Measurements from ENCODE around the gene ARPP19. TPM values are rescaled to one million over a fixed set of nuclear protein-coding genes. Genes with fewer than 3 reads are reported as not detected.

ARPP19 gene
- total RNA-seq, 1 experiment from 2014 or later: 184 TPM

- Mint-ChIP-seq H3K27ac (ENCODE audit: unreplicated experiment) (no peak overlapping the region), H3K9me3 (ENCODE audit: unreplicated experiment) (no peaks in the 10 kb centered on the region), H3K4me1 (ENCODE audit: low read depth, unreplicated experiment) (peaks cover 21% of the 10 kb centered on the region), H3K4me3 (ENCODE audit: unreplicated experiment) (no peak overlapping the region), H3K27me3 (ENCODE audit: insufficient read depth, unreplicated experiment) (no peaks in the 10 kb centered on the region), H3K36me3 (ENCODE audit: insufficient read depth, unreplicated experiment) (peaks cover 38% of the 10 kb centered on the region)
- Histone ChIP-seq H3K36me3 (ENCODE audit: control insufficient read depth, insufficient read depth, low read length) (no peaks in the 10 kb centered on the region), H3K27me3 (replicated peaks; ENCODE audit: control insufficient read depth, insufficient read depth, low read length) (no peaks in the 10 kb centered on the region), H3K4me1 (peaks cover 3% of the 10 kb centered on the region; the same call in 1 of the 2 replicates), H3K4me3 (ENCODE audit: low read depth, low read length) (no peak overlapping the region), H3K9me3 (no peaks in the 10 kb centered on the region)
- intact Hi-C loops (cut with micrococcal nuclease; ENCODE audit: unreplicated experiment): no loop called here
- ChIA-PET CTCF (interaction anchor here (0.7 kb wide), 2 partner anchors 155 to 304 kb away, joined by 3 to 5 read pairs; no protein-coding TSS in a partner anchor), POLR2A (no interaction called here)
- DNase-seq: no peak
- BruUV-seq (replicated peaks): no TSS peak
- no peak for TF ChIP-seq CTCF (IDR thresholded peaks at IDR 0.05; ENCODE audit: insufficient read depth in 1 of 2, low read depth in 1 of 2, low read length in 1 of 2, severe bottlenecking in 1 of 2, unreplicated experiment in 1 of 2)
Measured at GRCh38 chr15:52558196-52558595, 10.6 kb downstream of the ARPP19 start.

- no peak for DNase-seq
- no peak overlapping the region for H3K4me3 Mint-ChIP-seq (ENCODE audit: unreplicated experiment)
- H3K4me1 Mint-ChIP-seq (ENCODE audit: low read depth, unreplicated experiment): peaks cover 21% of the 10 kb centered on the region
- no peaks in the 10 kb centered on the region for H3K27me3 Mint-ChIP-seq (ENCODE audit: insufficient read depth, unreplicated experiment)
- no peak overlapping the region for H3K27ac Mint-ChIP-seq (ENCODE audit: unreplicated experiment)
- CTCF ChIA-PET: no interaction called here
- Histone ChIP-seq H3K36me3 (ENCODE audit: control insufficient read depth, insufficient read depth, low read length) (no peaks in the 10 kb centered on the region), H3K27me3 (replicated peaks; ENCODE audit: control insufficient read depth, insufficient read depth, low read length) (no peaks in the 10 kb centered on the region), H3K4me3 (ENCODE audit: low read depth, low read length) (no peak overlapping the region), H3K4me1 (peaks cover 3% of the 10 kb centered on the region; the same call in 1 of the 2 replicates), H3K9me3 (no peaks in the 10 kb centered on the region)
- BruUV-seq (replicated peaks): no TSS peak
- H3K36me3 Mint-ChIP-seq (ENCODE audit: insufficient read depth, unreplicated experiment): peaks cover 32% of the 10 kb centered on the region
- no peak for TF ChIP-seq CTCF (IDR thresholded peaks at IDR 0.05; ENCODE audit: insufficient read depth in 1 of 2, low read depth in 1 of 2, low read length in 1 of 2, severe bottlenecking in 1 of 2, unreplicated experiment in 1 of 2)
- POLR2A ChIA-PET: no interaction called here
- intact Hi-C loops (cut with micrococcal nuclease; ENCODE audit: unreplicated experiment): no loop called here
- H3K9me3 Mint-ChIP-seq (ENCODE audit: unreplicated experiment): no peaks in the 10 kb centered on the region
Measured at GRCh38 chr15:52557274-52557641, 11.6 kb downstream of the ARPP19 start.

DNA sequence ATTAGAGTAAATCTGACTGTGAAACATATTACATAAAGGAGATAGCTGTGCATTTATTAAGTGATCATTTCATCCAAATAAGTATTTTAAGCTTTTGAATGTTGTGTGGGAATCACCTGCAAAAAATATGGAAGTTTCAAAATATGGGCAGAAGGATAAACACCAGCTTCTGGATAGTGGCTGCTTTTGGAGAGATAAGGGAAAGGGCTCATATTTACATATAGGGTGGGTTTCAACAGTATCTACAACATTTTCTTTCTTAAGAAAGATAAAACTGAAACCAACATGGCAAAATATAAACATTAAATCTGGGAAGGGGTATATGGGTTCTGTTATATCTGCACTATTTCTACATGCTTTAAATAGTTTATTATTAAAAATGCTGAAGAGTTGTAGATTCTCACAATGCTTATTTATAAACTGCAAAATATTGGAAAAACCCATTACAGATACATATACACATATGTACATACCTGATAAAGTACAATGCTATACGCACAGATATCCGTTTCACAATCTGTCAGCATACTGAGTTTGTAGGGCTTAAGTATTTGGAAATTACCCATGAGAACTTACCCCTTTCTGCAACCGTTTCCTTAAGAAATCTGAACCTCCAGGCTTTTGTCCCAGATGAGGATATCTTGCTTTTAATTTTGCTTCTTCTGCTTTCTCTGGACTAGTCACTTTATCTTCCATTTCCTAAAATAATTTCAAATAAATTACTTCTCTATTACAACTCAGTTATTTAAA, 12.1 kb downstream of the ARPP19 start:
- peaks cover 21% of the 10 kb centered on the region for H3K4me1 Mint-ChIP-seq (ENCODE audit: low read depth, unreplicated experiment)
- H3K9me3 ChIP-seq: no peaks in the 10 kb centered on the region
- no peaks in the 10 kb centered on the region for H3K27me3 ChIP-seq (replicated peaks; ENCODE audit: control insufficient read depth, insufficient read depth, low read length)
- peaks cover 3% of the 10 kb centered on the region; the same call in 1 of the 2 replicates for H3K4me1 ChIP-seq
- BruUV-seq (replicated peaks): no TSS peak
- H3K27me3 Mint-ChIP-seq (ENCODE audit: insufficient read depth, unreplicated experiment): no peaks in the 10 kb centered on the region
- no peak for TF ChIP-seq CTCF (IDR thresholded peaks at IDR 0.05; ENCODE audit: insufficient read depth in 1 of 2, low read depth in 1 of 2, low read length in 1 of 2, severe bottlenecking in 1 of 2, unreplicated experiment in 1 of 2)
- no peak overlapping the region for H3K4me3 ChIP-seq (ENCODE audit: low read depth, low read length)
- peaks cover 32% of the 10 kb centered on the region for H3K36me3 Mint-ChIP-seq (ENCODE audit: insufficient read depth, unreplicated experiment)
- H3K9me3 Mint-ChIP-seq (ENCODE audit: unreplicated experiment): no peaks in the 10 kb centered on the region
- no peak for DNase-seq
- no peaks in the 10 kb centered on the region for H3K36me3 ChIP-seq (ENCODE audit: control insufficient read depth, insufficient read depth, low read length)
- POLR2A ChIA-PET: no interaction called here
- intact Hi-C loops (cut with micrococcal nuclease; ENCODE audit: unreplicated experiment): no loop called here
- H3K27ac Mint-ChIP-seq (ENCODE audit: unreplicated experiment): no peak overlapping the region
- no peak overlapping the region for H3K4me3 Mint-ChIP-seq (ENCODE audit: unreplicated experiment)
- CTCF ChIA-PET: no interaction called here

Measured in Caco-2 (cell line).